COLO668 (cell line): Measurements from ENCODE around the gene CDK14.
"Not testable (repeated sequence)": the region's sequence is repeated elsewhere in the genome, so short reads cannot be mapped to it uniquely, and the experiment has no call there.

Experiments used
- DNase-seq: peaks from one replicate; lab custom pipeline; 2025; ENCODE audit not compliant: unreplicated experiment; lab: John Stamatoyannopoulos, UW

CDK14 gene

GRCh38 chr7:91135300-91135699 lies 539.2 kb downstream of the CDK14 start:
- no peak for DNase-seq

- no peak for DNase-seq
Measured at GRCh38 chr7:91135703-91136430, 539.7 kb downstream of the CDK14 start.

GRCh38 chr7:91137153-91137787 lies 541.1 kb downstream of the CDK14 start:
- no peak for DNase-seq

- DNase-seq, result no peak
Measured at GRCh38 chr7:91137788-91138368, 541.8 kb downstream of the CDK14 start.

- no peak for DNase-seq
Measured at GRCh38 chr7:91140286-91140685, 544.2 kb downstream of the CDK14 start.

- no peak for DNase-seq
Measured at GRCh38 chr7:91140982-91141381, 544.9 kb downstream of the CDK14 start.

GRCh38 chr7:91142743-91143142 lies 546.6 kb downstream of the CDK14 start:
- no peak for DNase-seq

GRCh38 chr7:91149341-91150246 lies 553.5 kb downstream of the CDK14 start:
- DNase-seq, result no peak

- DNase-seq, result no peak
Measured at GRCh38 chr7:91151916-91152315, 555.8 kb downstream of the CDK14 start.

GRCh38 chr7:91156316-91157185 lies 560.4 kb downstream of the CDK14 start:
- no peak for DNase-seq

GRCh38 chr7:91157579-91158320 lies 561.6 kb downstream of the CDK14 start:
- DNase-seq, result no peak

GRCh38 chr7:91162436-91162835 lies 566.3 kb downstream of the CDK14 start:
- DNase-seq, result no peak

GRCh38 chr7:91164506-91164905 lies 568.4 kb downstream of the CDK14 start:
- DNase-seq, result no peak

GRCh38 chr7:91165006-91165845 lies 569.1 kb downstream of the CDK14 start:
- no peak for DNase-seq

- no peak for DNase-seq
Measured at GRCh38 chr7:91165846-91166230, 569.7 kb downstream of the CDK14 start.

- no peak for DNase-seq
Measured at GRCh38 chr7:91168871-91169829, 573.0 kb downstream of the CDK14 start.

GRCh38 chr7:91169830-91170191 lies 573.7 kb downstream of the CDK14 start:
- no peak for DNase-seq

- not testable (repeated sequence) for DNase-seq
Measured at GRCh38 chr7:91173265-91173664, 577.1 kb downstream of the CDK14 start.
